ENCODE measurements around the gene SPEF2.

SPEF2 gene

DNA sequence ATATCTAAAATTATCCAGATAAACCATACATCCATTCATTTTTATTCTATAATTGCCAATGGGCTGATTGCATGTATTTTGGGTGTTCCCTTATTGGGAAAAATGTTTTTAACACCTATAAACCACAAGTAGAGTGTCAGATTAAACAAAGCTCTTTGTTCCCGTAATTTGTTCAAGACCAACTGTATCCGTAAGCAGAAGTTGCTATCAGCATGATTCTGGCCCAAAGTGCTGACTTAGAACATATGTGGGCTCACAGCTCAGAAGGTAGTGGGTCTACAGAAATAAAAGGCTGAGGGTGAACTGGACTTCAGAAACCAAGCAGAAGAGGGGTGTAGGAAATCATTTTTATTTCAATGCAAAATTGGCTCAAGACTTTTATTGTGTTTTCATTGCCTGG lies 215.6 kb downstream of the SPEF2 start:
- H4K20me1 ChIP-seq (ENCODE audit: insufficient read depth, low read length) = no peaks in the 10 kb centered on the region
- H3K4me3 ChIP-seq (ENCODE audit: low read depth, low read length, poor library complexity, severe bottlenecking) = no peak overlapping the region
- H3K9me3 ChIP-seq (ENCODE audit: low read length) = no peaks in the 10 kb centered on the region
- no peak overlapping the region for H3K27ac ChIP-seq (ENCODE audit: low read depth, low read length, poor library complexity, severe bottlenecking)
- no peak overlapping the region for H3K9ac ChIP-seq (ENCODE audit: low read length)
- no peaks in the 10 kb centered on the region for H3F3A ChIP-seq (ENCODE audit: insufficient read depth, low read length)
- H3K27me3 ChIP-seq (ENCODE audit: insufficient read depth, low read length) = no peaks in the 10 kb centered on the region
- H3K79me2 ChIP-seq (ENCODE audit: insufficient read depth, low read length) = no peaks in the 10 kb centered on the region
- H2AFZ ChIP-seq (ENCODE audit: low read length) = no peak overlapping the region
- H3K36me3 ChIP-seq (ENCODE audit: insufficient read depth, low read length) = no peaks in the 10 kb centered on the region; the same call in 1 of the 2 replicates
- peaks cover 8% of the 10 kb centered on the region for H3K4me1 ChIP-seq (ENCODE audit: insufficient read depth, low read length, severe bottlenecking)
- TF ChIP-seq EZH2 (IDR thresholded peaks at IDR 0.05; ENCODE audit: borderline replicate concordance, low read length) (no peak), CTCF (IDR thresholded peaks at IDR 0.05; ENCODE audit: low read length) (no peak)
- H3K9me2 ChIP-seq (ENCODE audit: low read depth, low read length) = no peaks in the 10 kb centered on the region
- no peak overlapping the region for H3K4me2 ChIP-seq (ENCODE audit: low read length)

- Histone ChIP-seq H3K9me2 (ENCODE audit: low read depth, low read length) (no peaks in the 10 kb centered on the region), H3K4me2 (ENCODE audit: low read length) (no peak overlapping the region), H2AFZ (ENCODE audit: low read length) (0 out of 2 replicates have a peak overlapping the region, but pooled peaks have one; percentile 35), H4K20me1 (ENCODE audit: insufficient read depth, low read length) (no peaks in the 10 kb centered on the region), H3K36me3 (ENCODE audit: insufficient read depth, low read length) (no peaks in the 10 kb centered on the region; the same call in 1 of the 2 replicates), H3K4me1 (ENCODE audit: insufficient read depth, low read length, severe bottlenecking) (no peaks in the 10 kb centered on the region), H3K79me2 (ENCODE audit: insufficient read depth, low read length) (no peaks in the 10 kb centered on the region), H3K9me3 (ENCODE audit: low read length) (no peaks in the 10 kb centered on the region), H3K27me3 (ENCODE audit: insufficient read depth, low read length) (no peaks in the 10 kb centered on the region), H3K4me3 (ENCODE audit: low read depth, low read length, poor library complexity, severe bottlenecking) (no peak overlapping the region), H3K9ac (ENCODE audit: low read length) (no peak overlapping the region), H3F3A (ENCODE audit: insufficient read depth, low read length) (no peaks in the 10 kb centered on the region), H3K27ac (ENCODE audit: low read depth, low read length, poor library complexity, severe bottlenecking) (no peak overlapping the region)
- no peak for TF ChIP-seq CTCF (IDR thresholded peaks at IDR 0.05; ENCODE audit: low read length)
- TF ChIP-seq EZH2 (IDR thresholded peaks at IDR 0.05; ENCODE audit: borderline replicate concordance, low read length) = no peak
Observed at GRCh38 chr5:35835796-35836742, 218.4 kb downstream of the SPEF2 start.

GRCh38 chr5:35838370-35839042 lies 220.8 kb downstream of the SPEF2 start:
- H3K27me3 ChIP-seq (ENCODE audit: insufficient read depth, low read length) = no peaks in the 10 kb centered on the region
- no peak overlapping the region for H2AFZ ChIP-seq (ENCODE audit: low read length)
- no peaks in the 10 kb centered on the region; the same call in 1 of the 2 replicates for H3K36me3 ChIP-seq (ENCODE audit: insufficient read depth, low read length)
- H3K9ac ChIP-seq (ENCODE audit: low read length) = no peak overlapping the region
- H3K4me3 ChIP-seq (ENCODE audit: low read depth, low read length, poor library complexity, severe bottlenecking) = no peak overlapping the region
- no peak overlapping the region for H3K27ac ChIP-seq (ENCODE audit: low read depth, low read length, poor library complexity, severe bottlenecking)
- no peak overlapping the region for H3K4me2 ChIP-seq (ENCODE audit: low read length)
- no peaks in the 10 kb centered on the region for H3F3A ChIP-seq (ENCODE audit: insufficient read depth, low read length)
- H3K4me1 ChIP-seq (ENCODE audit: insufficient read depth, low read length, severe bottlenecking) = no peaks in the 10 kb centered on the region
- peaks cover 3% of the 10 kb centered on the region; the same call in 1 of the 2 replicates for H3K9me3 ChIP-seq (ENCODE audit: low read length)
- H3K79me2 ChIP-seq (ENCODE audit: insufficient read depth, low read length) = no peaks in the 10 kb centered on the region
- H4K20me1 ChIP-seq (ENCODE audit: insufficient read depth, low read length) = no peaks in the 10 kb centered on the region
- H3K9me2 ChIP-seq (ENCODE audit: low read depth, low read length) = no peaks in the 10 kb centered on the region
- TF ChIP-seq CTCF (IDR thresholded peaks at IDR 0.05; ENCODE audit: low read length) (no peak), EZH2 (IDR thresholded peaks at IDR 0.05; ENCODE audit: borderline replicate concordance, low read length) (no peak)
